Muscle of arm (tissue), 12 donors: ENCODE measurements around the gene WDR36. TPM values are rescaled to one million over a fixed set of nuclear protein-coding genes. Genes with fewer than 3 reads are reported as not detected.

Experiments
- DNase-seq: peaks from one replicate; pipeline ENCODE4 v3.0.0-alpha.2; 2013
- polyA plus RNA-seq, 12 donors: library from polyadenylated mRNA; unstranded; fragments of 120-200 nt; gene quantifications; one replicate each; pipeline ENCODE4 v1.2.1, GENCODE V29; 2013; ENCODE audit not compliant: insufficient read length in 12 of 12

The WDR36 gene
- polyA plus RNA-seq, 12 donors, result 14.2 to 210 (median 20.2) TPM

- no peak for DNase-seq
Observed at GRCh38 chr5:111095982-111096381, 3.8 kb downstream of the WDR36 start.

GRCh38 chr5:111099058-111099778 is 7.1 kb downstream of the WDR36 start:
- DNase-seq, result no peak

- DNase-seq, result no peak
Observed at GRCh38 chr5:111106320-111106948, 14.3 kb downstream of the WDR36 start.

GRCh38 chr5:111107371-111107770 is 15.2 kb downstream of the WDR36 start:
- DNase-seq, result no peak

- no peak for DNase-seq
Observed at GRCh38 chr5:111111956-111112355, 19.8 kb downstream of the WDR36 start.

GRCh38 chr5:111113678-111114077 is 21.5 kb downstream of the WDR36 start:
- DNase-seq, result no peak

GRCh38 chr5:111115229-111115628 is 23.1 kb downstream of the WDR36 start:
- no peak for DNase-seq

- DNase-seq, result no peak
Observed at GRCh38 chr5:111116550-111116949, 24.4 kb downstream of the WDR36 start.

- no peak for DNase-seq
Observed at GRCh38 chr5:111117136-111117535, 25.0 kb downstream of the WDR36 start.

GRCh38 chr5:111119221-111119620 is 27.1 kb downstream of the WDR36 start:
- no peak for DNase-seq

GRCh38 chr5:111119856-111120255 is 27.7 kb downstream of the WDR36 start:
- DNase-seq, result no peak

- no peak for DNase-seq
Observed at GRCh38 chr5:111120911-111121310, 28.8 kb downstream of the WDR36 start.

- DNase-seq, result no peak
Observed at GRCh38 chr5:111121926-111122325, 29.8 kb downstream of the WDR36 start.

GRCh38 chr5:111122398-111122797 is 30.2 kb downstream of the WDR36 start:
- DNase-seq, result no peak

- no peak for DNase-seq
Observed at GRCh38 chr5:111124793-111125192, 32.6 kb downstream of the WDR36 start.

GRCh38 chr5:111126896-111127295 is 34.7 kb downstream of the WDR36 start:
- DNase-seq, result no peak

- DNase-seq, result no peak
Observed at GRCh38 chr5:111127453-111128195, 35.5 kb downstream of the WDR36 start.

GRCh38 chr5:111129938-111130337 is 37.8 kb downstream of the WDR36 start:
- no peak for DNase-seq

- no peak for DNase-seq
Observed at GRCh38 chr5:111131356-111131755, 39.2 kb downstream of the WDR36 start.

- DNase-seq, result no peak
Observed at GRCh38 chr5:111132076-111132475, 39.9 kb downstream of the WDR36 start.

GRCh38 chr5:111132731-111133435 is 40.7 kb downstream of the WDR36 start:
- DNase-seq, result no peak

- no peak for DNase-seq
Observed at GRCh38 chr5:111133436-111133751, 41.2 kb downstream of the WDR36 start.
